HepG2 (cell line): ENCODE measurements around the gene PPM1K. TPM values are rescaled to one million over a fixed set of nuclear protein-coding genes. Genes with fewer than 3 reads are reported as not detected.

Experiments
- ATAC-seq: fragments of 200-7000 bp; cut with Tn5 transposase; 3 replicates; pipeline ENCODE4 v1.9.1; 2020; ENCODE audit warnings: mild to moderate bottlenecking, moderate library complexity
- BruUV-seq: library from RNA; stranded (reverse); fragments of 400-500 nt; replicated peaks from 2 replicates; lab custom pipeline; 2021; lab: Mats Ljungman, UMichigan
- CTCF ChIA-PET: fragments of 300-600 bp; formaldehyde crosslinking; extraction: SDS; loops from one replicate; lab custom pipeline; 2021; ENCODE audit warnings: low total read pairs, inconsistent platforms, low intra/inter-chr PET ratio; lab: Yijun Ruan, JAX
- POLR2A ChIA-PET: fragments of 350-600 bp; sonication (Branson Sonifier 250); formaldehyde crosslinking; loops from one replicate; lab custom pipeline; 2020; ENCODE audit warnings: antibody characterized with exemption, inconsistent platforms; lab: Yijun Ruan, JAX
- DNase-seq: peaks from one replicate; pipeline ENCODE4 v3.0.0-alpha.2; 2015; ENCODE audit warnings: low spot score
- FAIRE-seq: peaks from 3 replicates; lab custom pipeline; 2011; peaks lifted over from hg19 to GRCh38; lab: Jason Lieb, UNC
- H2AFZ ChIP-seq: one replicate; pipeline ENCODE4 v1.6.1; 2011; ENCODE audit warnings: low read length, inconsistent platforms
- H3K27ac ChIP-seq: fragments of 300-600 bp; 3 replicates; pipeline ENCODE4 v1.8.0; 2011; ENCODE audit warnings: mixed run types, mild to moderate bottlenecking, mixed read lengths, low read length, inconsistent platforms; ENCODE audit not compliant: insufficient read depth; ENCODE audit errors: extremely low read length
- H3K27me3 ChIP-seq, 2 experiments: fragments of 200-600 bp in 1 of 2; 2 replicates in 1 of 2; 3 replicates in 1 of 2; pipeline versions ENCODE4 v1.6.0 to v1.8.0; 2011; ENCODE audit warnings: low read length in 2 of 2, mild to moderate bottlenecking in 2 of 2, moderate library complexity in 2 of 2, inconsistent platforms in 1 of 2; ENCODE audit not compliant: insufficient read depth in 2 of 2, control insufficient read depth in 1 of 2
- H3K36me3 ChIP-seq, 2 experiments: fragments of 200-600 bp in 1 of 2; replicated peaks in 1 of 2; 2 replicates in 1 of 2; 3 replicates in 1 of 2; pipeline versions ENCODE4 v1.5.1 to v1.8.0; 2011; ENCODE audit warnings: low read length in 2 of 2, inconsistent platforms in 1 of 2; ENCODE audit not compliant: insufficient read depth in 2 of 2, control insufficient read depth in 1 of 2
- H3K4me1 ChIP-seq: 2 replicates; pipeline ENCODE4 v1.5.1; 2012; ENCODE audit warnings: low read length, inconsistent platforms; ENCODE audit not compliant: insufficient read depth
- H3K4me2 ChIP-seq: 2 replicates; pipeline ENCODE4 v1.6.0; 2011; ENCODE audit warnings: low read depth, low read length, inconsistent platforms
- H3K4me3 ChIP-seq, 3 experiments: fragments of 200-600 bp in 1 of 3; sonication (generic), shearing (Covaris generic) in 1 of 3; replicated peaks in 1 of 3; 2 replicates each; pipeline ENCODE4 v1.5.1; 2011 to 2016; ENCODE audit warnings: low read length in 3 of 3, inconsistent platforms in 2 of 3, low read depth in 2 of 3, mild to moderate bottlenecking in 2 of 3, control low read depth in 1 of 3, mixed read lengths in 1 of 3; ENCODE audit not compliant: insufficient read depth in 1 of 3
- H3K79me2 ChIP-seq: one replicate; pipeline ENCODE4 v1.6.1; 2011; ENCODE audit warnings: low read length, inconsistent platforms; ENCODE audit not compliant: insufficient read depth
- H3K9ac ChIP-seq: 2 replicates; pipeline ENCODE4 v1.6.0; 2011; ENCODE audit warnings: mild to moderate bottlenecking, low read depth, low read length, inconsistent platforms; ENCODE audit not compliant: insufficient read depth
- H3K9me3 ChIP-seq: 2 replicates; pipeline ENCODE4 v1.5.1; 2012; ENCODE audit warnings: mild to moderate bottlenecking, low read length
- H4K20me1 ChIP-seq: 2 replicates; pipeline ENCODE4 v1.6.0; 2011; ENCODE audit warnings: inconsistent platforms, mild to moderate bottlenecking, low read length, moderate library complexity; ENCODE audit not compliant: insufficient read depth
- CBFB ChIP-seq: sonication (generic); formaldehyde crosslinking; IDR thresholded peaks from 2 replicates; pipeline ENCODE4 v1.4.0; 2020; ENCODE audit warnings: missing genetic modification reagents
- CSRNP2 ChIP-seq: sonication (generic); formaldehyde crosslinking; conservative IDR thresholded peaks from 2 replicates; pipeline ENCODE4 v1.8.0; 2022; ENCODE audit warnings: low read depth, missing genetic modification reagents
- EHMT2 ChIP-seq: fragments of 200-600 bp; sonication (generic); IDR thresholded peaks from 2 replicates; pipeline ENCODE4 v1.7.0; 2017; ENCODE audit warnings: antibody characterized with exemption, low read depth, low read length, borderline replicate concordance
- HNRNPK ChIP-seq: fragments of 200-400 bp; formaldehyde crosslinking; IDR thresholded peaks from 2 replicates; pipeline ENCODE4 v1.6.1; 2018; ENCODE audit warnings: low read length, low read depth, moderate library complexity, mild to moderate bottlenecking; ENCODE audit not compliant: poor library complexity, severe bottlenecking
- NR0B2 ChIP-seq: sonication (generic); formaldehyde crosslinking; IDR thresholded peaks from 2 replicates; pipeline ENCODE4 v1.4.0; 2020; ENCODE audit warnings: mild to moderate bottlenecking, missing genetic modification reagents
- SMARCC2 ChIP-seq: fragments of 450-650 bp; IDR thresholded peaks from 2 replicates; pipeline ENCODE4 v1.6.1; 2017; ENCODE audit warnings: antibody characterized with exemption, mild to moderate bottlenecking
- ZNF3 ChIP-seq: IDR thresholded peaks from 2 replicates; pipeline ENCODE4 v1.7.0; 2017; ENCODE audit warnings: inconsistent platforms
- ZNF484 ChIP-seq: sonication (generic); formaldehyde crosslinking; IDR thresholded peaks from 2 replicates; pipeline ENCODE4 v1.5.1; 2020; ENCODE audit warnings: mild to moderate bottlenecking, low read depth, missing genetic modification reagents, borderline replicate concordance
- ZNF790 ChIP-seq: sonication (generic); formaldehyde crosslinking; IDR thresholded peaks from 2 replicates; pipeline ENCODE4 v1.8.0; 2022; ENCODE audit warnings: missing genetic modification reagents, mild to moderate bottlenecking, borderline replicate concordance
- ZSCAN25 ChIP-seq: sonication (generic); formaldehyde crosslinking; IDR thresholded peaks from 2 replicates; pipeline ENCODE4 v1.8.0; 2022; ENCODE audit warnings: mild to moderate bottlenecking, missing genetic modification reagents
- in situ Hi-C: cut with HindIII; loops from 2 replicates; pipeline ENCODE4 v1.10.0; 2017; ENCODE audit warnings: low pct_unique_long_range_greater_than_20kb; ENCODE audit not compliant: extremely low pct_ligation_motif_present
- intact Hi-C: fragments of 100-400 bp; cut with micrococcal nuclease; formaldehyde crosslinking; loops from one replicate; pipeline ENCODE4 v1.10.0; 2022; ENCODE audit not compliant: unreplicated experiment
- polyA plus RNA-seq, 8 experiments: library from polyadenylated mRNA; depleted of rRNA in 3 of 8; stranded (reverse) in 7 of 8; unstranded in 1 of 8; fragments of >200 nt; fragmentation: Illumina TruSeq in 4 of 8; extraction: Trizol in 4 of 8; gene quantifications; 2 replicates each; pipeline versions ENCODE4 v1.2.1 to v1.2.3, GENCODE V29; 2011 to 2016; ENCODE audit warnings: low read depth in 4 of 8, missing spikeins in 1 of 8, mixed read lengths in 1 of 8; ENCODE audit not compliant: insufficient read depth in 1 of 8
- total RNA-seq, 5 experiments: library from RNA; depleted of rRNA; stranded (reverse); fragments of >200 nt; fragmentation: Illumina TruSeq; extraction: Trizol; gene quantifications; 2 replicates each; pipeline ENCODE4 v1.2.3, GENCODE V29; 2016; ENCODE audit warnings: low read depth in 1 of 5

Gene PPM1K
- total and polyA plus RNA-seq, 2 of the 13 experiments (the other 11 are each of a cell fraction or from before 2014, with no cell fraction given) = 11.9 to 17.8 TPM

- ChIA-PET POLR2A (no interaction called here), CTCF (no interaction called here)
- H3K27me3 ChIP-seq = no peaks in the 10 kb centered on the region
- no peaks in the 10 kb centered on the region for H4K20me1 ChIP-seq
- no peak overlapping the region for H3K27ac ChIP-seq
- no peaks in the 10 kb centered on the region for H3K36me3 ChIP-seq
- TF ChIP-seq ZNF484 (CRISPR knock-in tag) (no peak), CSRNP2 (CRISPR knock-in tag) (no peak), HNRNPK (no peak), ZNF3 (CRISPR knock-in tag) (no peak), EHMT2 (no peak), NR0B2 (CRISPR knock-in tag) (no peak), ZNF790 (no peak), ZSCAN25 (CRISPR knock-in tag) (no peak), CBFB (CRISPR knock-in tag) (no peak), SMARCC2 (no peak)
- H3K4me3 ChIP-seq = no peak overlapping the region
- BruUV-seq = no TSS peak
- H3K9me3 ChIP-seq = no peaks in the 10 kb centered on the region
- no peak for FAIRE-seq
- intact Hi-C loops = no loop called here
- no peak overlapping the region for H3K4me2 ChIP-seq
- no peak for ATAC-seq
- peaks cover 3% of the 10 kb centered on the region for H3K79me2 ChIP-seq
- H3K9ac ChIP-seq = no peak overlapping the region
- DNase-seq = no peak
- in situ Hi-C loops = no loop called here
- peaks cover 25% of the 10 kb centered on the region for H3K4me1 ChIP-seq
- no peak overlapping the region for H2AFZ ChIP-seq
Observed at GRCh38 chr4:88286897-88287296, 2.5 kb upstream of the PPM1K start.
